ENCODE data around the gene TOR4A.

- TF ChIP-seq, protein P1, sequence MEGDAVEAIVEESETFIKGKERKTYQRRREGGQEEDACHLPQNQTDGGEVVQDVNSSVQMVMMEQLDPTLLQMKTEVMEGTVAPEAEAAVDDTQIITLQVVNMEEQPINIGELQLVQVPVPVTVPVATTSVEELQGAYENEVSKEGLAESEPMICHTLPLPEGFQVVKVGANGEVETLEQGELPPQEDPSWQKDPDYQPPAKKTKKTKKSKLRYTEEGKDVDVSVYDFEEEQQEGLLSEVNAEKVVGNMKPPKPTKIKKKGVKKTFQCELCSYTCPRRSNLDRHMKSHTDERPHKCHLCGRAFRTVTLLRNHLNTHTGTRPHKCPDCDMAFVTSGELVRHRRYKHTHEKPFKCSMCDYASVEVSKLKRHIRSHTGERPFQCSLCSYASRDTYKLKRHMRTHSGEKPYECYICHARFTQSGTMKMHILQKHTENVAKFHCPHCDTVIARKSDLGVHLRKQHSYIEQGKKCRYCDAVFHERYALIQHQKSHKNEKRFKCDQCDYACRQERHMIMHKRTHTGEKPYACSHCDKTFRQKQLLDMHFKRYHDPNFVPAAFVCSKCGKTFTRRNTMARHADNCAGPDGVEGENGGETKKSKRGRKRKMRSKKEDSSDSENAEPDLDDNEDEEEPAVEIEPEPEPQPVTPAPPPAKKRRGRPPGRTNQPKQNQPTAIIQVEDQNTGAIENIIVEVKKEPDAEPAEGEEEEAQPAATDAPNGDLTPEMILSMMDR (IDR thresholded peaks at IDR 0.05), result no peak
- TF ChIP-seq EP300 (IDR thresholded peaks at IDR 0.05), result no peak
- no peak for TF ChIP-seq POLR2A (IDR thresholded peaks at IDR 0.05)
These were observed 37.3 kb downstream of the TOR4A start for GRCh38 chr9:137314561-137315560.

Measured in ovary (tissue), 3 donors.